H9 (cell line): Measurements from ENCODE around the gene RBM3. TPM values are rescaled to one million over a fixed set of nuclear protein-coding genes. Genes with fewer than 3 reads are reported as not detected.

Experiments
- DNase-seq: peaks from one replicate; pipeline ENCODE4 v3.0.0-alpha.2; 2017
- H2AFZ ChIP-seq: one replicate; pipeline ENCODE4 v1.6.1; 2013; ENCODE audit warnings: mild to moderate bottlenecking, low read length, control low read depth, moderate library complexity
- H2AK5ac ChIP-seq: 2 replicates; pipeline ENCODE4 v1.6.1; 2013; ENCODE audit warnings: low read length, control low read depth, mixed read lengths; ENCODE audit not compliant: insufficient read length
- H2BK120ac ChIP-seq: one replicate; pipeline ENCODE4 v1.6.1; 2013; ENCODE audit warnings: low read depth, mild to moderate bottlenecking, low read length, control low read depth, inconsistent platforms; ENCODE audit not compliant: poor library complexity, severe bottlenecking
- H2BK12ac ChIP-seq: 2 replicates; pipeline ENCODE4 v1.6.1; 2013; ENCODE audit warnings: low read length, control low read depth, mixed read lengths, low read depth; ENCODE audit not compliant: insufficient read length
- H2BK15ac ChIP-seq: 2 replicates; pipeline ENCODE4 v1.6.1; 2013; ENCODE audit warnings: low read depth, low read length, control low read depth
- H2BK20ac ChIP-seq: one replicate; pipeline ENCODE4 v1.6.1; 2013; ENCODE audit warnings: low read depth, mild to moderate bottlenecking, low read length, control low read depth, inconsistent platforms; ENCODE audit not compliant: poor library complexity, severe bottlenecking
- H2BK5ac ChIP-seq: 2 replicates; pipeline ENCODE4 v1.6.1; 2013; ENCODE audit warnings: low read length, control low read depth, mixed read lengths; ENCODE audit not compliant: insufficient read length
- H3K14ac ChIP-seq: 2 replicates; pipeline ENCODE4 v1.6.1; 2013; ENCODE audit warnings: low read length, control low read depth; ENCODE audit not compliant: insufficient read depth
- H3K18ac ChIP-seq: 2 replicates; pipeline ENCODE4 v1.6.1; 2013; ENCODE audit warnings: low read depth, mild to moderate bottlenecking, mixed read lengths, low read length, control low read depth; ENCODE audit not compliant: insufficient read length
- H3K23ac ChIP-seq: 2 replicates; pipeline ENCODE4 v1.6.1; 2013; ENCODE audit warnings: low read length, control low read depth, mixed read lengths, low read depth; ENCODE audit not compliant: insufficient read length
- H3K23me2 ChIP-seq: 2 replicates; pipeline ENCODE4 v1.6.1; 2013; ENCODE audit warnings: low read depth, mild to moderate bottlenecking, mixed read lengths, low read length, control low read depth; ENCODE audit not compliant: insufficient read length, poor library complexity, severe bottlenecking
- H3K27ac ChIP-seq: 2 replicates; pipeline ENCODE4 v1.5.1; 2013; ENCODE audit warnings: low read length, control low read depth, mixed read lengths, low read depth; ENCODE audit not compliant: insufficient read length
- H3K27me3 ChIP-seq: 2 replicates; pipeline ENCODE4 v1.6.1; 2013; ENCODE audit warnings: low read length, control low read depth, inconsistent platforms; ENCODE audit not compliant: insufficient read depth
- H3K4ac ChIP-seq: 2 replicates; pipeline ENCODE4 v1.6.1; 2013; ENCODE audit warnings: low read depth, mild to moderate bottlenecking, control low read depth, inconsistent platforms, low read length, moderate library complexity
- H3K4me1 ChIP-seq: 2 replicates; pipeline ENCODE4 v1.6.1; 2013; ENCODE audit warnings: low read length, control low read depth, inconsistent platforms; ENCODE audit not compliant: insufficient read depth
- H3K4me2 ChIP-seq: 2 replicates; pipeline ENCODE4 v1.6.1; 2013; ENCODE audit warnings: low read length, control low read depth, mixed read lengths; ENCODE audit not compliant: insufficient read length, insufficient read depth
- H3K56ac ChIP-seq: 2 replicates; pipeline ENCODE4 v1.6.1; 2013; ENCODE audit warnings: low read depth, mild to moderate bottlenecking, mixed read lengths, low read length, control low read depth; ENCODE audit not compliant: insufficient read length
- H3K79me1 ChIP-seq: 2 replicates; pipeline ENCODE4 v1.6.1; 2013; ENCODE audit warnings: low read depth, mild to moderate bottlenecking, moderate library complexity, low read length, control low read depth, inconsistent platforms; ENCODE audit not compliant: insufficient read depth, poor library complexity, severe bottlenecking
- H3K79me2 ChIP-seq: 2 replicates; pipeline ENCODE4 v1.6.1; 2013; ENCODE audit warnings: low read length, control low read depth, inconsistent platforms; ENCODE audit not compliant: insufficient read depth
- H3K9ac ChIP-seq: 2 replicates; pipeline ENCODE4 v1.6.1; 2013; ENCODE audit warnings: low read length, control low read depth, mixed read lengths; ENCODE audit not compliant: insufficient read length; ENCODE audit errors: extremely low read depth
- H3K9me3 ChIP-seq: one replicate; pipeline ENCODE4 v1.6.1; 2013; ENCODE audit warnings: low read depth, low read length, inconsistent platforms; ENCODE audit not compliant: control insufficient read depth
- H3T11ph ChIP-seq: one replicate; pipeline ENCODE4 v1.6.1; 2013; ENCODE audit warnings: mild to moderate bottlenecking, low read length, control low read depth, inconsistent platforms
- H4K20me1 ChIP-seq: one replicate; pipeline ENCODE4 v1.6.1; 2013; ENCODE audit not compliant: control insufficient read depth, insufficient read length, insufficient read depth
- H4K5ac ChIP-seq: 2 replicates; pipeline ENCODE4 v1.6.1; 2013; ENCODE audit warnings: low read depth, mild to moderate bottlenecking, mixed read lengths, low read length, control low read depth; ENCODE audit not compliant: insufficient read length
- H4K8ac ChIP-seq: replicated peaks from 2 replicates; pipeline ENCODE4 v1.6.1; 2013; ENCODE audit warnings: low read length, control low read depth, mixed read lengths, low read depth; ENCODE audit not compliant: insufficient read length
- H4K91ac ChIP-seq: 2 replicates; pipeline ENCODE4 v1.6.1; 2013; ENCODE audit warnings: low read depth, mild to moderate bottlenecking, moderate library complexity, mixed read lengths, low read length, control low read depth; ENCODE audit not compliant: insufficient read length
- H3K27ac Mint-ChIP-seq, 3 experiments: 2 replicates in 2 of 3; 3 replicates in 1 of 3; pipeline ENCODE4 v1.8.0; 2020 to 2021; ENCODE audit warnings: mixed read lengths in 3 of 3, mild to moderate bottlenecking in 1 of 3, moderate library complexity in 1 of 3
- H3K27me3 Mint-ChIP-seq: 2 replicates; pipeline ENCODE4 v1.8.0; 2021; ENCODE audit warnings: low read depth, mild to moderate bottlenecking, moderate library complexity, mixed read lengths
- H3K36me3 Mint-ChIP-seq, 3 experiments: 2 replicates in 2 of 3; 3 replicates in 1 of 3; pipeline ENCODE4 v1.8.0; 2020 to 2021; ENCODE audit warnings: low read depth in 3 of 3, mixed read lengths in 3 of 3; ENCODE audit not compliant: insufficient read depth in 1 of 3
- H3K4me1 Mint-ChIP-seq, 2 experiments: 2 replicates each; pipeline ENCODE4 v1.8.0; 2020; ENCODE audit warnings: mixed read lengths in 2 of 2
- H3K4me3 Mint-ChIP-seq, 2 experiments: 2 replicates in 1 of 2; 3 replicates in 1 of 2; pipeline ENCODE4 v1.8.0; 2020 to 2021; ENCODE audit warnings: mild to moderate bottlenecking in 2 of 2, mixed read lengths in 2 of 2, moderate library complexity in 1 of 2
- H3K9me3 Mint-ChIP-seq, 2 experiments: 2 replicates in 1 of 2; 3 replicates in 1 of 2; pipeline ENCODE4 v1.8.0; 2020; ENCODE audit warnings: mild to moderate bottlenecking in 2 of 2, mixed read lengths in 2 of 2, moderate library complexity in 1 of 2
- CTCF ChIP-seq: fragments of 200-600 bp; sonication (generic); conservative IDR thresholded peaks from 3 replicates; pipeline ENCODE4 v1.8.0; 2021; ENCODE audit warnings: antibody characterized with exemption, mild to moderate bottlenecking
- WGBS: extraction: QIAGEN DNeasy Blood & Tissue Kit; methylation state at CpG from one replicate; pipeline ENCODE4 v1.1.7; 2013; ENCODE audit warnings: missing lambda C conversion rate, low lambda C conversion rate, mixed read lengths; ENCODE audit not compliant: insufficient read length; ENCODE audit errors: extremely low coverage; 5-methylcytosine and 5-hydroxymethylcytosine counted together
- total RNA-seq: library from RNA; stranded (reverse); gene quantifications from 2 replicates; pipeline ENCODE4 v1.2.1, GENCODE V29; 2021

RBM3 gene
- total RNA-seq, 1 experiment from 2014 or later, result 264 TPM

GRCh38 chrX:48591255-48591791 is 17.0 kb downstream of the RBM3 start:
- Histone ChIP-seq H3K56ac (no peak overlapping the region), H3K79me1 (no peaks in the 10 kb centered on the region), H2AFZ (no peak overlapping the region), H3K79me2 (no peaks in the 10 kb centered on the region), H2BK20ac (no peak overlapping the region), H3K27ac (no peak overlapping the region), H3K4ac (no peak overlapping the region), H4K8ac (no peak overlapping the region), H2BK5ac (no peak overlapping the region), H4K91ac (no peak overlapping the region), H2AK5ac (no peak overlapping the region), H3K23me2 (no peaks in the 10 kb centered on the region), H2BK120ac (no peak overlapping the region), H3K23ac (no peak overlapping the region), H2BK12ac (no peak overlapping the region), H3T11ph (no peak overlapping the region), H3K4me2 (no peak overlapping the region), H4K5ac (no peak overlapping the region), H3K9me3 (peaks cover 29% of the 10 kb centered on the region), H3K18ac (no peak overlapping the region), H2BK15ac (no peak overlapping the region), H3K14ac (no peak overlapping the region), H3K4me1 (no peaks in the 10 kb centered on the region), H3K27me3 (no peaks in the 10 kb centered on the region), H4K20me1 (no peaks in the 10 kb centered on the region), H3K9ac (no peak overlapping the region)
- H3K9me3 Mint-ChIP-seq, result peaks cover 57 to 72% of the 10 kb centered on the region in 2 experiments
- no peak overlapping the region for H3K27ac Mint-ChIP-seq
- no peak for TF ChIP-seq CTCF
- H3K36me3 Mint-ChIP-seq, result peaks cover 0 to 4% (median 0%) of the 10 kb centered on the region in 3 experiments; a peak in 2 of 7 replicates
- H3K4me3 Mint-ChIP-seq, result no peak overlapping the region
- no CpG with 5 or more reads among the region's 9 CpGs for WGBS
- DNase-seq, result no peak
- H3K4me1 Mint-ChIP-seq, result no peaks in the 10 kb centered on the region
- peaks cover 2% of the 10 kb centered on the region for H3K27me3 Mint-ChIP-seq
